Measurements from ENCODE around the gene TEX11. TPM values are rescaled to one million over a fixed set of nuclear protein-coding genes. Genes with fewer than 3 reads are reported as not detected.

Gene TEX11
- total RNA-seq, 6 donors from 2014 or later = 0.10 TPM; not detected in 5

GRCh38 chrX:70509078-70509477, 399.4 kb downstream of the TEX11 start:
- no peak for DNase-seq
- no peak for ATAC-seq (ENCODE audit: low FRiP score in 2 of 2)
- TF ChIP-seq POLR2A (IDR thresholded peaks at IDR 0.05) (no peak), EP300 (IDR thresholded peaks at IDR 0.05) (no peak), CTCF (IDR thresholded peaks at IDR 0.05) (no peak), POLR2AphosphoS5 (IDR thresholded peaks at IDR 0.05) (no peak)
- H3K4me1 ChIP-seq = no peaks in the 10 kb centered on the region
- no peaks in the 10 kb centered on the region for H3K9me3 ChIP-seq
- H3K27me3 ChIP-seq = no peaks in the 10 kb centered on the region
- H3K27ac ChIP-seq = no peak overlapping the region
- no peaks in the 10 kb centered on the region for H3K36me3 ChIP-seq
- WGBS, 2 donors = 52 to 74% methylated on average over 4 of the region's 4 CpGs
- no peak overlapping the region for H3K4me3 ChIP-seq

DNA sequence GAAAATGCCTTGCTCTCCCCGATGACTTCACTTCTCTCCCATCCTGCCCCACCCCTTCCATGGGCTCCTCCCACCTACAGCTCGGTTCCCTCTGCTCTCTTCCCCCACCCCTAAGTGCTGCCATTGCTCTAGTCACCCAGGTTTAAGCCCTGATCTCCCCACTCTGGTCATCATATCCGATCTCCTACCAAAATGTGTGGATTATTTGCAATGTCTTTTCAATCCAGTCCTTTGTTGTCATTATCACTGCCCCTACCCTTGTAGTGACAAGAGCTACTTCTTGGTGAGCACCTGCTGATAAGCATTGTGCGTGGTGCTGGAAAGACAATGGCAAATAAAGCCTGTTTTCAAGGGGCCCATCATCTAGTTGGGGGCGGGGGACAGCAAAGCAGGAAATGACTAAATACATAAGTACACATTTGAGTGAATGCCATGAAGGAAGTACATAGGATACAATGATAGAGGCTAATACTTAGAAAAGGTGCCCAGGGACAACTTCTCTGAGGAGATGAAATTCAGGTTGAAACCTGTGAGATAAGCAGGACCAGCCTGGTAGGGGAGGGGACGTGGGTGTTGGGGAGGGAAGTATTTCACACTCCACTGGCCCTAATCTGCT, 400.1 kb downstream of the TEX11 start:
- TF ChIP-seq POLR2AphosphoS5 (IDR thresholded peaks at IDR 0.05) = no peak
- no peak for TF ChIP-seq EP300 (IDR thresholded peaks at IDR 0.05)
- TF ChIP-seq CTCF (IDR thresholded peaks at IDR 0.05) = no peak
- TF ChIP-seq POLR2A (IDR thresholded peaks at IDR 0.05) = no peak
- WGBS, 2 donors = 35 to 51% methylated on average over 6 of the region's 6 CpGs
- no peak for ATAC-seq (ENCODE audit: low FRiP score in 2 of 2)

DNA sequence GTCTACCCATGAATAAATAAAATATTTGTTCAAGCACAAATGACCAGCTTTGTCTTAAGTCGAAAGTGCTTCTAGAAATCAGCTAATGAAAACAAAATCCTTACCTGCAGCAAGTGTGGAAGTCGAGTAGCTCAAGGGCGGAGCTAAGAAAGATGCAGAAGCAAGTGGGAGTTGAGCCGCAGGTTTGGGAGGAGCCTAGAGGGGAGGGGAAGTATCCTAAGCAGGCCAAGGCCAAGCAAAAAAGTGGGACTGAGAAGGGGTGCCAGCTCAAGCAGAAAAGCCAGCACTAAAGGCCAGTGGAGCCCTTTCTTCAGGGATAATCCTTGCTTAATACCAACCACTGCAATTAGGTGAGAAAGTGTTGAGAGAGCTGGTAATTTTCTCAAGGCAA, 403.1 kb downstream of the TEX11 start:
- Histone ChIP-seq H3K4me3 (no peak overlapping the region), H3K36me3 (peaks cover 0 to 2% (median 0%) of the 10 kb centered on the region in 4 donors), H3K27ac (no peak overlapping the region), H3K27me3 (no peaks in the 10 kb centered on the region), H3K4me1 (no peaks in the 10 kb centered on the region), H3K9me3 (no peaks in the 10 kb centered on the region)
- DNase-seq = no peak
- 65 to 83% methylated on average over 4 of the region's 4 CpGs for WGBS, 2 donors
- ATAC-seq (ENCODE audit: low FRiP score in 2 of 2) = no peak
- TF ChIP-seq CTCF (IDR thresholded peaks at IDR 0.05) = no peak
- TF ChIP-seq POLR2A (IDR thresholded peaks at IDR 0.05) = no peak

More for the DNA sequence above, 400.1 kb downstream of the TEX11 start:
- Histone ChIP-seq H3K4me3 (no peak overlapping the region), H3K4me1 (no peaks in the 10 kb centered on the region), H3K27ac (no peak overlapping the region), H3K9me3 (no peaks in the 10 kb centered on the region), H3K36me3 (no peaks in the 10 kb centered on the region), H3K27me3 (no peaks in the 10 kb centered on the region)
- no peak for DNase-seq

DNA sequence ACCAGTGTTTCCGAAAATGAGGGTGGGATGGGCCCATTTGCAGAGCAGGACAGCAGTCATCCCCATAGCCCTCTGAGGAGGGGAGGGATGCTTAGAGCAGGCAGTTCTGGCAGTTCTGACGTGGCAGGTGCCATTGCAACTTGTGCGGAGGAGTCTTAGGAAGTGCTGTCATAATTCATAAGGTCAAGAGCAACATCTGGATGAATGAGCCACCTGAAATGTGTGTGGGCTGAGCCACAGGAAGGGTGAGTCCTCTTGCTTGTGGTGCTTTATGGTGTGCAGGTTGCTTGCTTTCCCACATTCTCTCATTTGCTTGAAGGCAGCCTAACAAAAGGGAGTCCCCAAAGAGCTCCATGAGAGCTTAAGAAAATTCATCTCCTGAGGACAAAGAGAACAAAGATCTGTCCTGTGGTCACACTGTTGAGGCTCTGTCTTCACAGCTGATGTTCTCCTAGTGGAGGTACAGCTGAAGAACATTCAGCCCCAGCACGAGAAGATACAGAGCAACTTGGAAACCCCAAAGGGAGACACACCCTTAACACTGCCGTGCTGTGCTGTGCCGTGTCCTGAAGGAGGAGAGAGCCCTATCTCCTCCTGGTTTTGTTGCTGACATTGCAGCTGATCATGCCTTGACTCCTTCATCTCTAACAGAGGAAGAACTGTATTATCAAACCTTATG, 403.6 kb downstream of the TEX11 start:
- ATAC-seq (ENCODE audit: low FRiP score in 2 of 2) (no peak), DNase-seq (no peak)
- Histone ChIP-seq H3K27ac (no peak overlapping the region), H3K27me3 (no peaks in the 10 kb centered on the region), H3K9me3 (no peaks in the 10 kb centered on the region), H3K4me3 (no peak overlapping the region), H3K36me3 (peaks cover 0 to 7% (median 0%) of the 10 kb centered on the region in 4 donors), H3K4me1 (no peaks in the 10 kb centered on the region)
- no peak for TF ChIP-seq POLR2AphosphoS5 (IDR thresholded peaks at IDR 0.05)
- no peak for TF ChIP-seq CTCF (IDR thresholded peaks at IDR 0.05)
- TF ChIP-seq POLR2A (IDR thresholded peaks at IDR 0.05) = no peak
- TF ChIP-seq EP300 (IDR thresholded peaks at IDR 0.05) = no peak
- WGBS, 2 donors = 77 to 78% methylated on average over 4 to 6 of the region's 6 CpGs

DNA sequence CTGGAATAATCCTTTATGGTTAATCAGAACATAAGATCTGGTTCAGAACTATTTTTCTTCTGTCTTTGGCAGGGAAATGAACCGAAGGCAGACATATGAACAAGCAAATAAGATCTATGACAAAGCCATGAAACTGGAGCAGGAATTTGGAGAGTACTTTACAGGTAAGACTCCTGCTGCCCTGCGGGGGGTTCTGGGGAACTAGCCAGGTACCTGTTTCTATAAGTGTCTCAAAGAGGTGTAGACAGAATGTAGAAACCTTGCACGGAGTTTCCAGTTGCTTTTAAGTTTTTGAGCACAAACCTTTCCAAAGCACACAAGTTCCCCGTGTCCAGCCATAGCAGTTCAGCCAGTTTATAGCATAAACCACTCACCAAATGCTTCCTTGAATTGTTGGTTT, 407.7 kb downstream of the TEX11 start:
- 70 to 73% methylated on average over 4 of the region's 4 CpGs for WGBS, 2 donors
- Histone ChIP-seq H3K4me1 (no peaks in the 10 kb centered on the region), H3K27ac (no peak overlapping the region), H3K9me3 (no peaks in the 10 kb centered on the region), H3K36me3 (peaks cover 0 to 20% (median 0%) of the 10 kb centered on the region in 4 donors), H3K27me3 (no peaks in the 10 kb centered on the region), H3K4me3 (no peak overlapping the region)
- DNase-seq = no peak
- no peak for ATAC-seq (ENCODE audit: low FRiP score in 2 of 2)
- TF ChIP-seq POLR2A (IDR thresholded peaks at IDR 0.05) (no peak), CTCF (IDR thresholded peaks at IDR 0.05) (no peak)
